Activated CD8-positive, alpha-beta memory T cell treated with anti-CD3 and anti-CD28 coated beads, Interleukin-2, amount 50 U/mL, for 1 hour (primary cell): ENCODE data around the gene PPARA.

Experiments
- DNase-seq: peaks from one replicate; pipeline ENCODE4 v3.0.0-alpha.2; 2020; ENCODE audit errors: extremely low read depth

Gene PPARA

DNA sequence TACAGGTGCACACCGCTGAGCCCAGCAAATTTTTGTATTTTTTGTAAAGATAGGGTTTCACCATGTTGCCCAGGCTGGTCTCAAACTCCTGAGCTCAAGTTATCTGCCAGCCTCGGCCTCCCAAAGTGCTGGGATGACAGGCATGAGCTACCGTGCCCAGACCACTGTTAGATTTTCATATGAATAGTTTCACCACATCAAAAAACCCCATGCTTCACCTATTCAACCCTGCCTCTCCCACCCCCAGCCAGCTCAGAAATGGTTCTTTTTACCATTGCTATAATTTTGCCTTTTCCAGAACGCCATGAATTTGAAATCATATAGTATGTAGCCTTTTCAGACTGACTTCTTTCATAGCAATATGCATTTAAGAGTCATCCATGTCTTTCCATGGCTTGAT, 61.9 kb downstream of the PPARA start:
- no peak for DNase-seq

- DNase-seq: no peak
These were observed 62.7 kb downstream of the PPARA start for GRCh38 chr22:46213052-46213451.

DNA sequence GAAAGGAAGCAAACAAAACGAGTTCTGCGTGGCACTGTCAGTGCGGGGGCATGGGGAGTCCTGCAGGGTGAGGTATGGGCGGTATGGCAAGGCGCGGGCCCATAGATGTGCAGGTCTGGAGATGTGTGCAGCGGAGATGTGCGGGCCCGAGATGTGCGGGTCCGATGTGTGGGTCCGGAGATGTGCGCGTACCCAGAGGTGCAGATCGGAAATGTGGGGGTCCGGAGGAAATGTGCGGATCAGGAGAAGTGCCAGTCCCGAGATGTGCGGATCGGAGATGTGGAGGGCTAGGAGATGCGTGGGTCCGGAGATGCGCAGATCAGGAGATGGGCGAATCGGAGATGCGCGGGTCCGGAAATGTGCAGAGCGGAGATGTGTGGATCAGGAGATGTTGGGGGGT, 63.8 kb downstream of the PPARA start:
- no peak for DNase-seq

- no peak for DNase-seq
These were observed 64.3 kb downstream of the PPARA start for GRCh38 chr22:46214616-46215015.

GRCh38 chr22:46219636-46220035, 69.3 kb downstream of the PPARA start:
- no peak for DNase-seq

GRCh38 chr22:46220921-46221320, 70.6 kb downstream of the PPARA start:
- DNase-seq: no peak

- DNase-seq: no peak
These were observed 73.9 kb downstream of the PPARA start for GRCh38 chr22:46224044-46224897.

DNA sequence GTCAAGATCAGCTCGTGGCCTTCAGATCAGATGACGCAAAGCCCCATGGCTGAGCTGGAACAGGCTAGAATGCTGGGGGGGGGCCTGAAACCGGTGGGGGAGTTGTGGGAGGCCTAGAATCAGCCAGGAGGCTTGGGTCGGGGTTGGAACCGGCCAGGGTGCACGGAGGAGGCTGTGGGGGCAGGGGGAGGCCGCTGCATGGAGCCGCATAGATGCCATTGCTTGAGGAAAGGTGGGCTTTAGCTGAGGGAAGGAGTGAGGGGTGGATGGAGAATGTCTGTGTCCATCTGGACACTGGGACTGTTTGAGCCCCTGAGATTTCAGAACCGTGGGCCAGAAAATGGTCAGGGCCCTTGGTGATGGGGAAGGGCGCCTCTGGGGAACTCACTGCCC, 74.6 kb downstream of the PPARA start:
- no peak for DNase-seq

- DNase-seq: no peak
These were observed 75.3 kb downstream of the PPARA start for GRCh38 chr22:46225631-46226030.

- no peak for DNase-seq
These were observed 76.3 kb downstream of the PPARA start for GRCh38 chr22:46226577-46226976.

GRCh38 chr22:46229701-46230100, 79.4 kb downstream of the PPARA start:
- DNase-seq: no peak

DNA sequence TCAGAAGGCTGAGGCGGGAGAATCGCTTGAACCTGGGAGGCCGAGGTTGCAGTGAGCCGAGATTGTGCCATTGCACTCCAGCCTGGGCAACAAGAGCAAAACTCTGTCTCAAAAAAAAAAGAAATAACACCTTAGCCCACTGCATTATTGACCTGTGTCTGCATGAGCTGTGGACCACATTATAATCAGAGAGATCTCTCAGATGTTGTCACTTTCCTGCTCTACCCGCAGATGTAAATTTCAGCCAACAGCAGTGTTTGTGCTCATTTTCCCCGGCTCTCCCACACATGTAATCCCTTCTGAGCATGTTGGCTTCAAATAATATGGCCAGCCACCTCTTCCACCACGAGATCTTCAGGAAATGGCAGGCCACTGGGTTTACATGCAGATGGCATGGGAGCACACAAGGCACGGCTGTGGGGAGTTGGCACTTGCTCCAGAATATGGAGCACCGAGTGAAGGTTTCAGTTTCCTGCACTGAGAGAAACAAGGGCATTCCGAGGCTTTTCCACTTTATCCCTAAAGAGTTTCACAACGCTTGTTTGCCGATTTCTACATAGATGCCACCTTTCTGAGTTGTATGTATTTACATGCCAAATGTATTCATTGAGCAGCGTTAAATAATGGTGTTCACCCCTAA, 80.1 kb downstream of the PPARA start:
- DNase-seq: no peak

DNA sequence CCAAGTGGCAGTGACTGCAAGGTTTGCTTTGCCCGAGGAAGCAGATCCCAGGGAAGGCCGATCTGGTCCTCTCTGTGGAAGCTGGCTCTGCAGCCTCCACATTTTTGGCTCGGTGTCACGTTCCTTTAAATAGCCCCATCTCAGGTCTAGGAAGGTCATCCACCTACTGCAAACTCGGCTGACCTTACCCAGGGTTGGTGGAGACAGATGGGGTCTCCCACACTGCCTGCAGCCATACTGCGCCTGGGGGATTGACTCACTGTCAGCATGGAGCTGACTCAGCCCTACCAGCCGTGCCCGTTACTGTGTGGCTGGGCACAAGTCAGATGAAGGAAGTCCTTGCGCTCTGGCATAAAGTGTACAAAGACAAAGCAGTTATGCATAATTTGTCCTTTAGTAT, 82.9 kb downstream of the PPARA start:
- no peak for DNase-seq

DNA sequence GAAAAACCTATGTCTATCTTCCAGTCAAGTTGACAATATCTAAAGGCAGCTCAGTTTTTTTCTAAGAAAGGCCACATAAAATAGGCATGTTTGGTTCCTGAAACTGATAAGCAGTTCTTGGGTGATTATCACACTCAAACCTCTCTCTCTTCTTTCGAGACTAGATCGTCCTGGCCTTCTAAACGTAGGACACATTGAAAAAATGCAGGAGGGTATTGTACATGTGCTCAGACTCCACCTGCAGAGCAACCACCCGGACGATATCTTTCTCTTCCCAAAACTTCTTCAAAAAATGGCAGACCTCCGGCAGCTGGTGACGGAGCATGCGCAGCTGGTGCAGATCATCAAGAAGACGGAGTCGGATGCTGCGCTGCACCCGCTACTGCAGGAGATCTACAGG, 84.6 kb downstream of the PPARA start:
- DNase-seq: no peak

DNA sequence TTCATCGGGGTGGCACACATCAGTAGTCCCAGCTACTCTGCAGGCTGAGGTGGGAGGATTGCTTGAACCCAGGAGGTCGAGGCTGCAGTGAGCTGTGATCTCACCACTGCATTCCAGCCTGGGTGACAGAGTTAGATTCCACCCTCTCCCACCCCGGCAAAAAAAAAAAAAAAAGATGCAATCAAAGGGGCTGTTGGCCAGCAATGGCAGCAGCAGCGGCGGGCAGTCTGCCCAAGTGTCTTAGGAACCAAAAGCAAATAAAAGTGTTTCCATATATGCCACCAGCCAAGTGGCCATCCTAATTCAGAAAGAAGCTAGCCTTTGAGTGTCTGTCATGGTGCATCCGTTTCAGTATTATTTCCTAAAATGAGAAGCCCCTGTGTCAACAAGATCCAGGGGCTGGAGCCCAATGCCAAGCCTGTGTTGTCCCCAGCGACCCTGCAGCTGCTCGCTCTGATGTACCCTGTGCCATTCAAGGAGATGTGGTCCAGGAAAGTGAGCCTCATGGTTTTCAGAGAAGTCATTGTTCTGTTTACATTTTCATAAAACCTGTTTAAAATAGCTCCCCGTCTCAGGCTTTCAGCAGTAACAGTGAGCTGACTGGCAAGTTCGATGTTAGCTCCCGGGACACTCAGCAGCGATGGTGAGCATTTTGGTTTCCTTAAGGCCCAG, 87.3 kb downstream of the PPARA start:
- DNase-seq: no peak

GRCh38 chr22:46238541-46238940, 88.2 kb downstream of the PPARA start:
- no peak for DNase-seq

DNA sequence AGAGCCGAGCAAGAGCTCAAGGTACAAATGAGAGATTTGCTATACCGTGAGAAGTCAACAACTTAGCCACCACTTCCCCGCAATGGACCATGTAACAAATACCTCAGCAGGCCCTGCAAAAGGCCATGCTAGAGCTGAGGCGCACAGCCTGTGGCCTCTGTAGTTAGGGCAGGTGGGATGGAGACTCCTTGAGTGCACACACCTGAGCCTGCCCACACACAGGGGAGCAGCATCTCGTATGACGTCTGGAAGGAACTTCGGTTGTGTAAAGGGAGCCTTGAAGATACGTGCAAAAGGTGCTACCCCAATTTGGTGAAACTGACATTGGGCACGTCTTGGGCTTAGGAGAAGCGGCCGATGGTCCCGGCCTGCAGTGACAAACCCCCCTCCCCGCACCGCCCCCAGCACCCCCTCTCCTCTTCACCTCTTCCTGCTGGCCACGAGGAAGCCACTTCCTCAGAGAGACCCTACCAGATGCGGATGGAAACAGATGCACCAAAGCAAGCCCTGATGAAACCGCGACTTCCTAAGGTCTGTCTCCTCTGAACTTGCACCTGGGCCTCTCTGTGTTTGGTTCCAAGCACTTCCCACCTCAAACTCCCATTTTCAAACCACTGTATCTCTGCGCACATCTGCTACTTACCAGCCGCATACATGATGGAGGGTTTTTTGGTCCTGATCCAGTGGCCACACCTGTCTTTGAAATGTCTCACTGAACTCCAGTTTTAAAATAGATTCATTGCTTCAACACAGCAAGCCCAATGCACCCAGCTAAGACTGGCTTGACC, 89.1 kb downstream of the PPARA start:
- DNase-seq: no peak

DNA sequence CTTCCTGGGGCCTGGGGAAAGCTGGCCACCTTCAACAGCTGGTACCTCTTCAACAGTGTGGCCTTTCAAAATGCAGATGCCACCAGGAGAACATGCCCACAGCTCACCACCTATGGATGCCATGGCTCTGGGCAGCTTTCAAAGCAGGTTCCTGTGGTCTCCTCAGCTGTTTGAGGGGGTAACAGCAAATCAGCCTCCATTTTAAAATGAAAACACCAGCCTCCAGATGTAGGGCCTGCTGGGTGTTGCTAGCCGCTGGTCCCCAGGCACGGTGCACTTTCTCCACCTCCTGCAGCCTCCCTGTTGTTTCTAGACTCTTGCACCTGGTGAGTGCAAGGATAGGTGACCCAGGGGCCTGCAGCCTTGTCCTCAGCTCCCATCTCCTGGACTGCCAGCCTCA, 89.7 kb downstream of the PPARA start:
- DNase-seq: no peak

DNA sequence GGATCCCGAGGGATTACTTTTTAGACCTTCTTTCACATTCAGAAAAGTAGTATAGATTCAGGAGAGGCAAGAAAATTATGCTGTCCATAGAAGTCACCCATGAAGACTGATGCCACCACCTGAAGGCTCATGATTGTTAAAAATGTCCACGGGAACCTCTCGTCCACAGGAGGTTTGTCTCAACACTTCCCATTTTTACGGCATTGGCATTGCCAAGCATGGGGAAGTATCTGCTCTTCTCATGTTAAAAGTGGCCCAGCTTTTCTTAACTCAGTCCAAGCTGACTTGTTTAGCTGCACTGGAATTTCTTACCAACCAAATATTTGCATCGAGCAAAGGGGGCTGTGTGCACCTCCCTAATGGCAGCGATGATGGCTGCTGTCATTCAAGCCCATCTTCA, 90.2 kb downstream of the PPARA start:
- DNase-seq: no peak

DNA sequence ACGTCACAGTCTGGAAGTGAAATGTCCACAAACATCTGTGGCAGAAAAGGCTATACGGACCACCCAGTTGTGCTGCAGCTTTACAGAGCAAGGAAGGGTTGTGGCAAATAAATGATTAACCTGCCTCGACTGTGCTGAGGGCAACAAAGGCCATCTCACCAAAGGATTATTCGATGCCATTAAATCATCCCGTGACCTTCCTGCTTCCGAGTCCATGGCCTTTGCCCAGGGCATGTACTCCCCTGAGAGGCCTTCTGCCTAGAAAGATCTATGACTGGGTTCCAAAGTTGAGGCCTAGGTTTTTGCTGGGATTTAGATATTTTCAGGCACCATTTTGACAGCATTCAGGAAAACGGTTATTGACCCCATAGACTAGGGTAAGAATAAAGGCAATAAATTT, 90.6 kb downstream of the PPARA start:
- DNase-seq: no peak

GRCh38 chr22:46241396-46242007, 91.2 kb downstream of the PPARA start:
- no peak for DNase-seq

DNA sequence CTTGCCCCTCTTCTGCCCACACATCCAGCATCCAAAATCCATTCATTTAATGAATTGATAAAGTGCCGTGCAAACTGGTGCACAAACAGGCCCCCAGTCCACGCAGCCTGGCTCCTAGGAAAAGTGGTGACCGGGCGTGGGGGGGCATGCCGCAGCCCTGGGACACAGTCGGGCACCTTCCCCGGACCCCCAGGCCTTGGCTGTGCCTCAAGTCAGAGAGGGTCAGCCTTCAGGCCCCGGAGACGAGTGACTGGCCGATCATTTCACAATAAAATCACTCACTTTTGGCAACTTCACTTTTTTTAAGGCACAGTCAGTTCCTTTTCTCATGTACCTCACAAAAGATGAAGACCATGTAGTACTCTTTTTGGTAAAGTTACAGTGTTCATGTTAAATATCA, 91.8 kb downstream of the PPARA start:
- DNase-seq: no peak
